Measurements from ENCODE around the gene ACLY.

DNA sequence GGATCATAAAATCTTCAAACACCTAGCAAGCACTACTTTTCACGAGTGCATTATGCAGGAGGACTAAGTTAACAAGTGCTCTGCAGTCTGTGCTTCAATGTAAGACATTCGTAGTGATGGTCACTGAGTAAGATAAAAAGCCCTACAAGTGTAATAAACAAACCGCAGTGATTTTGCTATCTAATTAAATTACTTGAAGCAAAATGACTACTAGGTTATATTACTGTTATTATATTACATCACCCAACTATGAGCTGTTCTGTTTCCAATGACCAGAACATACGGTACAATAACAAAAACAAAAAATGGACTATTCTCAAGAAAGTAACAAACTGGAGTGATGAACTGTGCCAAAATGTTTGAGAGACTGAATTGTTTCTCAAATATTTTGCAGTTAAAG is 70.0 kb downstream of the ACLY start:
- TF ChIP-seq, protein P1, sequence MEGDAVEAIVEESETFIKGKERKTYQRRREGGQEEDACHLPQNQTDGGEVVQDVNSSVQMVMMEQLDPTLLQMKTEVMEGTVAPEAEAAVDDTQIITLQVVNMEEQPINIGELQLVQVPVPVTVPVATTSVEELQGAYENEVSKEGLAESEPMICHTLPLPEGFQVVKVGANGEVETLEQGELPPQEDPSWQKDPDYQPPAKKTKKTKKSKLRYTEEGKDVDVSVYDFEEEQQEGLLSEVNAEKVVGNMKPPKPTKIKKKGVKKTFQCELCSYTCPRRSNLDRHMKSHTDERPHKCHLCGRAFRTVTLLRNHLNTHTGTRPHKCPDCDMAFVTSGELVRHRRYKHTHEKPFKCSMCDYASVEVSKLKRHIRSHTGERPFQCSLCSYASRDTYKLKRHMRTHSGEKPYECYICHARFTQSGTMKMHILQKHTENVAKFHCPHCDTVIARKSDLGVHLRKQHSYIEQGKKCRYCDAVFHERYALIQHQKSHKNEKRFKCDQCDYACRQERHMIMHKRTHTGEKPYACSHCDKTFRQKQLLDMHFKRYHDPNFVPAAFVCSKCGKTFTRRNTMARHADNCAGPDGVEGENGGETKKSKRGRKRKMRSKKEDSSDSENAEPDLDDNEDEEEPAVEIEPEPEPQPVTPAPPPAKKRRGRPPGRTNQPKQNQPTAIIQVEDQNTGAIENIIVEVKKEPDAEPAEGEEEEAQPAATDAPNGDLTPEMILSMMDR (conservative IDR thresholded peaks at IDR 0.05; ENCODE audit: low read length) = no peak
- TF ChIP-seq EZH2phosphoT487 (IDR thresholded peaks at IDR 0.05; ENCODE audit: borderline replicate concordance, low read depth, low read length) = no peak
